Ectodermal cell (in vitro differentiated cells): Measurements from ENCODE around the gene TIAL1.

Experiments
- H3K27ac ChIP-seq: 2 replicates; pipeline ENCODE4 v1.7.0; 2013; ENCODE audit warnings: mild to moderate bottlenecking, low read depth, low read length; ENCODE audit not compliant: insufficient read depth, poor library complexity, severe bottlenecking
- H3K27me3 ChIP-seq: 2 replicates; pipeline ENCODE4 v1.7.0; 2013; ENCODE audit warnings: mild to moderate bottlenecking, low read length; ENCODE audit not compliant: insufficient read depth, control insufficient read depth, poor library complexity, severe bottlenecking
- H3K36me3 ChIP-seq: one replicate; pipeline ENCODE4 v1.7.0; 2013; ENCODE audit warnings: low read length; ENCODE audit not compliant: control insufficient read depth, insufficient read depth
- H3K4me1 ChIP-seq: one replicate; pipeline ENCODE4 v1.7.0; 2013; ENCODE audit warnings: low read length; ENCODE audit not compliant: control insufficient read depth, insufficient read depth
- H3K4me3 ChIP-seq: 2 replicates; pipeline ENCODE4 v1.7.0; 2013; ENCODE audit warnings: low read depth, low read length, control low read depth; ENCODE audit not compliant: insufficient read depth
- H3K9me3 ChIP-seq: 2 replicates; pipeline ENCODE4 v1.7.0; 2013; ENCODE audit warnings: mild to moderate bottlenecking, low read length, moderate library complexity; ENCODE audit not compliant: control insufficient read depth
- WGBS, 2 experiments: methylation state at CpG; one replicate each; pipeline ENCODE4 v1.1.7; 2013; ENCODE audit warnings: missing lambda C conversion rate in 2 of 2; 5-methylcytosine and 5-hydroxymethylcytosine counted together

TIAL1 gene

GRCh38 chr10:119613741-119614140 lies 17.0 kb upstream of the TIAL1 start:
- Histone ChIP-seq H3K9me3 (no peaks in the 10 kb centered on the region), H3K4me1 (no peaks in the 10 kb centered on the region), H3K36me3 (no peaks in the 10 kb centered on the region), H3K27ac (no peak overlapping the region), H3K4me3 (no peak overlapping the region), H3K27me3 (no peaks in the 10 kb centered on the region)
- 94 to 95% methylated on average over 6 of the region's 6 CpGs for WGBS, 2 experiments

- Histone ChIP-seq H3K4me3 (no peak overlapping the region), H3K4me1 (no peaks in the 10 kb centered on the region), H3K9me3 (no peaks in the 10 kb centered on the region), H3K27me3 (no peaks in the 10 kb centered on the region), H3K27ac (no peak overlapping the region), H3K36me3 (no peaks in the 10 kb centered on the region)
- WGBS, 2 experiments: 82 to 84% methylated on average over 4 of the region's 4 CpGs
Observed at GRCh38 chr10:119611433-119611832, 14.7 kb upstream of the TIAL1 start.

- no peaks in the 10 kb centered on the region for H3K27me3 ChIP-seq
- no peaks in the 10 kb centered on the region for H3K9me3 ChIP-seq
- H3K36me3 ChIP-seq: no peaks in the 10 kb centered on the region
- H3K4me1 ChIP-seq: no peaks in the 10 kb centered on the region
- H3K4me3 ChIP-seq: no peak overlapping the region
- H3K27ac ChIP-seq: no peak overlapping the region
- 86 to 96% methylated on average over 3 of the region's 4 CpGs for WGBS, 2 experiments
Observed at GRCh38 chr10:119609516-119609915, 12.8 kb upstream of the TIAL1 start.

GRCh38 chr10:119608316-119609155 lies 11.8 kb upstream of the TIAL1 start:
- Histone ChIP-seq H3K27me3 (no peaks in the 10 kb centered on the region), H3K27ac (no peak overlapping the region), H3K4me1 (no peaks in the 10 kb centered on the region), H3K9me3 (no peaks in the 10 kb centered on the region), H3K36me3 (no peaks in the 10 kb centered on the region), H3K4me3 (no peak overlapping the region)
- WGBS, 2 experiments: 48 to 50% methylated on average over 15 of the region's 15 CpGs

GRCh38 chr10:119604468-119604867 lies 7.7 kb upstream of the TIAL1 start:
- Histone ChIP-seq H3K27me3 (no peaks in the 10 kb centered on the region), H3K36me3 (no peaks in the 10 kb centered on the region), H3K27ac (no peak overlapping the region), H3K4me1 (no peaks in the 10 kb centered on the region), H3K9me3 (no peaks in the 10 kb centered on the region), H3K4me3 (no peak overlapping the region)

- Histone ChIP-seq H3K27me3 (no peaks in the 10 kb centered on the region), H3K4me1 (no peaks in the 10 kb centered on the region), H3K36me3 (no peaks in the 10 kb centered on the region), H3K27ac (no peak overlapping the region), H3K9me3 (no peaks in the 10 kb centered on the region), H3K4me3 (no peak overlapping the region)
- 81 to 82% methylated on average over 1 to 2 of the region's 2 CpGs for WGBS, 2 experiments
Observed at GRCh38 chr10:119602241-119603095, 5.7 kb upstream of the TIAL1 start.

- WGBS, 2 experiments: 94 to 96% methylated on average over 7 of the region's 7 CpGs
- peaks cover 13% of the 10 kb centered on the region for H3K4me1 ChIP-seq
- no peaks in the 10 kb centered on the region for H3K36me3 ChIP-seq
- H3K4me3 ChIP-seq: no peak overlapping the region
- no peaks in the 10 kb centered on the region for H3K27me3 ChIP-seq
- H3K9me3 ChIP-seq: no peaks in the 10 kb centered on the region
- no peak overlapping the region for H3K27ac ChIP-seq
Observed at GRCh38 chr10:119598397-119598796, 1.6 kb upstream of the TIAL1 start.

GRCh38 chr10:119597405-119598186 lies 832 bp upstream of the TIAL1 start:
- 54 to 55% methylated on average over 21 of the region's 21 CpGs for WGBS, 2 experiments
- H3K4me3 ChIP-seq: peak overlapping the region; percentile 98
- no peaks in the 10 kb centered on the region for H3K9me3 ChIP-seq
- H3K36me3 ChIP-seq: no peaks in the 10 kb centered on the region
- H3K4me1 ChIP-seq: peaks cover 13% of the 10 kb centered on the region
- H3K27me3 ChIP-seq: no peaks in the 10 kb centered on the region
- peak overlapping the region; percentile 80 for H3K27ac ChIP-seq

- WGBS, 2 experiments: 0% methylated on average over 48 to 49 of the region's 50 CpGs
- peaks cover 13% of the 10 kb centered on the region for H3K4me1 ChIP-seq
- H3K27ac ChIP-seq: peak overlapping the region; percentile 67
- H3K27me3 ChIP-seq: no peaks in the 10 kb centered on the region
- peak overlapping the region; percentile 98 for H3K4me3 ChIP-seq
- no peaks in the 10 kb centered on the region for H3K36me3 ChIP-seq
- no peaks in the 10 kb centered on the region for H3K9me3 ChIP-seq
Observed at GRCh38 chr10:119595676-119596515, 868 bp downstream of the TIAL1 start.
